Measurements from ENCODE around the gene RCSD1. TPM values are rescaled to one million over a fixed set of nuclear protein-coding genes. Genes with fewer than 3 reads are reported as not detected.

The RCSD1 gene
- total and polyA plus RNA-seq, 10 of the 15 experiments (the other 5 are each of a cell fraction or from before 2014, with no cell fraction given) = 11.4 to 78.3 (median 71.6) TPM

DNA sequence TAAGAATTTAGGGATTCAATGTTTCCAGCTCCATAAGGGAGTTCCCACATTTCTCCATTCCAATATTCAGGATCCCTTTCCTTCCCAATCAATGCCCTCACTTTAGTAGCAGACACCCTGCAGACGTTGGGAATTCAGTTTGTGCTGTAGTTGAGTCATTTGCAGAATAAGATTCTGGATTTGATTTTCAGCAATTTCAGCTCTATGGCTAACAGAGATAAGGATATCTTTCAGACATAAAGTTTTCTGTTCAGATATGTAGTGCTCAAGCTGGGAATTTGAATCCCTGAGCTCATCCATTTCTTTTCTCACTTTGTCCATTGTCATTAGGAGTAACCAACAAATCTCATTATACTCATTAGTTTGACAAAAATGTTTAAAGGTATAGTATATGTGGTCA is 104.8 kb downstream of the RCSD1 start:
- BruUV-seq (replicated peaks) = no TSS peak
- DNase-seq (ENCODE audit: low read depth, low spot score) = no peak
- peaks cover 19% of the 10 kb centered on the region for H3K79me2 ChIP-seq (ENCODE audit: control insufficient read depth, insufficient read depth, low read length)
- RAD21 ChIA-PET (ENCODE audit: unreplicated experiment) = no interaction called here
- no peak overlapping the region for H3K4me2 ChIP-seq (ENCODE audit: control insufficient read depth, insufficient read depth)
- in situ Hi-C loops (cut with MboI) = no loop called here
- H3K36me3 ChIP-seq (ENCODE audit: control insufficient read depth in 2 of 2, insufficient read depth in 2 of 2, low read length in 1 of 2) = peaks cover 2 to 5% of the 10 kb centered on the region in 2 experiments; a peak in 2 of 4 replicates
- no peaks in the 10 kb centered on the region for H3K4me1 ChIP-seq (ENCODE audit: control insufficient read depth, insufficient read depth, low read length)
- no peaks in the 10 kb centered on the region for H4K20me1 ChIP-seq (ENCODE audit: control insufficient read depth, insufficient read depth)
- POLR2A ChIA-PET = no interaction called here
- CTCF ChIA-PET = interaction anchor here (1.0 kb wide), 1 partner anchor 20 kb away, joined by 3 read pairs; no protein-coding TSS in a partner anchor
- H3K4me3 ChIP-seq = no peak overlapping the region
- ATAC-seq = no peak
- intact Hi-C loops (cut with micrococcal nuclease; ENCODE audit: unreplicated experiment) = no loop called here
- no peak overlapping the region for H3K27ac ChIP-seq (ENCODE audit: control insufficient read depth, insufficient read depth)
- no peak overlapping the region for H3K9ac ChIP-seq (ENCODE audit: control insufficient read depth, insufficient read depth, low read length)
- H3K9me3 ChIP-seq (replicated peaks; ENCODE audit: control insufficient read depth, insufficient read depth, low read length) = peaks cover 1% of the 10 kb centered on the region; the same call in 1 of the 3 replicates
- TF ChIP-seq PAX8 (IDR thresholded peaks at IDR 0.05) (no peak), HDAC6 (IDR thresholded peaks at IDR 0.05; ENCODE audit: unreplicated experiment) (no peak), NFXL1 (IDR thresholded peaks at IDR 0.05; ENCODE audit: borderline replicate concordance) (no peak), JUND (IDR thresholded peaks at IDR 0.05; ENCODE audit: low read depth, low read length) (no peak), SUPT20H (IDR thresholded peaks at IDR 0.05; ENCODE audit: borderline replicate concordance, control insufficient read depth, low read depth, low read length) (no peak), MEF2B (IDR thresholded peaks at IDR 0.05; ENCODE audit: partially characterized antibody, poor library complexity, severe bottlenecking) (no peak), IKZF2 (IDR thresholded peaks at IDR 0.05) (no peak), RBBP5 (conservative IDR thresholded peaks at IDR 0.05) (no peak), NR2C2 (IDR thresholded peaks at IDR 0.05; ENCODE audit: borderline replicate concordance, control insufficient read depth, insufficient read length, low read depth) (no peak), CBFB (IDR thresholded peaks at IDR 0.05; ENCODE audit: low read depth) (no peak), E2F4 (IDR thresholded peaks at IDR 0.05; ENCODE audit: low read depth, low read length) (no peak), EGR1 (IDR thresholded peaks at IDR 0.05; ENCODE audit: borderline replicate concordance in 1 of 2, low read depth in 2 of 2, low read length in 2 of 2) (no peak)
- SMC1A ChIA-PET (ENCODE audit: uncharacterized antibody, unreplicated experiment) = no interaction called here
- no peaks in the 10 kb centered on the region for H3K27me3 ChIP-seq (replicated peaks in 1 of 2; ENCODE audit: control insufficient read depth in 2 of 2, insufficient read depth in 2 of 2, low read length in 1 of 2)
- 89% methylated on average over 1 of the region's 1 CpG for WGBS (ENCODE audit: insufficient coverage, insufficient replicate concordance, low lambda C conversion rate, missing lambda C conversion rate)
- H2AFZ ChIP-seq (ENCODE audit: control insufficient read depth, low read depth, low read length) = no peak overlapping the region
- no peak for FAIRE-seq

All from GM12878 (cell line).